Stomach (tissue), 4 donors: ENCODE results near the gene GREB1.

Source experiments
- POLR2AphosphoS5 ChIP-seq, 3 donors: sonication (generic); formaldehyde crosslinking; IDR thresholded peaks; one replicate each; pipeline ENCODE4 v1.6.1; 2016; ENCODE audit warnings: antibody characterized with exemption in 3 of 3
- TF ChIP-seq, protein P1 (sequence below), 7 experiments: fragments of 450-650 bp in 4 of 7; fragments of 200-600 bp in 3 of 7; sonication (generic) in 3 of 7; IDR thresholded peaks; one replicate each; pipeline ENCODE4 v1.5.1; 2016 to 2019; ENCODE audit warnings: antibody characterized with exemption in 7 of 7, control low read depth in 2 of 7, mild to moderate bottlenecking in 1 of 7

DNA sequence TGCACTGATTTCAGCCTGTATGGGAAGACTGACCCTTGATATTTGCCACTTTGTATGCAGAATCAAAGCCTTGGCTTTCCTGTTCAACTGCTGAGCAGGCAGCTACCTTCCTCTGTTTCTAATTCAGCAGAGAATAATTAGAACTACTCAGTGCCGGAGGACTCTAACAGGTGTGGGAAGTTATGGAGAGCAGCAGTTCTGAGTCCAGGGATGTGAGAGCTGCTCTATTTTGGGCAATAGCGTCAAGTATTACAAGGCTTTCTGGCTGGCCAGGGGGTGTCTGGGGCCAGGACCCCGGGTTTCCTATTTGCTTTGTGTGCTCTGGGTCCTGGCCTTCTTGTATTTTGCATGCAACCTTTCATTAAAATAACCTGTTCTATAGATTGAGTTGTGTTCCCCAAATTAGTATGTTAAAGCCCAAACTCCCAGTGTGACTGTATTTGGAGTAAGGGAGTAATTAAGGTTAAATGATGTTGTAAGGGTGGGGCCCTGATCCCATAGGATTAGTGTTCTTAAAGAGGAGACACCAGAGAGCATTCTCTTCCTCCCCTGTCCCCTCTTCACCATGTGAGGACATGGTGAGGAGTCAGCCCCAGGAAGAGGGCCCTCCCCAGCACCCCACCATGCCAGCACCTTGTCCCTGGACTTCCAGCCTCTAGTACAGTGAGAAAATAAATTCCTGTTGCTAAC, 141.7 kb downstream of the GREB1 start:
- TF ChIP-seq, protein P1, sequence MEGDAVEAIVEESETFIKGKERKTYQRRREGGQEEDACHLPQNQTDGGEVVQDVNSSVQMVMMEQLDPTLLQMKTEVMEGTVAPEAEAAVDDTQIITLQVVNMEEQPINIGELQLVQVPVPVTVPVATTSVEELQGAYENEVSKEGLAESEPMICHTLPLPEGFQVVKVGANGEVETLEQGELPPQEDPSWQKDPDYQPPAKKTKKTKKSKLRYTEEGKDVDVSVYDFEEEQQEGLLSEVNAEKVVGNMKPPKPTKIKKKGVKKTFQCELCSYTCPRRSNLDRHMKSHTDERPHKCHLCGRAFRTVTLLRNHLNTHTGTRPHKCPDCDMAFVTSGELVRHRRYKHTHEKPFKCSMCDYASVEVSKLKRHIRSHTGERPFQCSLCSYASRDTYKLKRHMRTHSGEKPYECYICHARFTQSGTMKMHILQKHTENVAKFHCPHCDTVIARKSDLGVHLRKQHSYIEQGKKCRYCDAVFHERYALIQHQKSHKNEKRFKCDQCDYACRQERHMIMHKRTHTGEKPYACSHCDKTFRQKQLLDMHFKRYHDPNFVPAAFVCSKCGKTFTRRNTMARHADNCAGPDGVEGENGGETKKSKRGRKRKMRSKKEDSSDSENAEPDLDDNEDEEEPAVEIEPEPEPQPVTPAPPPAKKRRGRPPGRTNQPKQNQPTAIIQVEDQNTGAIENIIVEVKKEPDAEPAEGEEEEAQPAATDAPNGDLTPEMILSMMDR (IDR thresholded peaks at IDR 0.05), result no peak
- TF ChIP-seq POLR2AphosphoS5 (IDR thresholded peaks at IDR 0.05), result no peak
